ENCODE results near the gene OR1F1. TPM values are rescaled to one million over a fixed set of nuclear protein-coding genes. Genes with fewer than 3 reads are reported as not detected.

Gene OR1F1
- total RNA-seq, 1 experiment from 2014 or later: 0.44 TPM

DNA sequence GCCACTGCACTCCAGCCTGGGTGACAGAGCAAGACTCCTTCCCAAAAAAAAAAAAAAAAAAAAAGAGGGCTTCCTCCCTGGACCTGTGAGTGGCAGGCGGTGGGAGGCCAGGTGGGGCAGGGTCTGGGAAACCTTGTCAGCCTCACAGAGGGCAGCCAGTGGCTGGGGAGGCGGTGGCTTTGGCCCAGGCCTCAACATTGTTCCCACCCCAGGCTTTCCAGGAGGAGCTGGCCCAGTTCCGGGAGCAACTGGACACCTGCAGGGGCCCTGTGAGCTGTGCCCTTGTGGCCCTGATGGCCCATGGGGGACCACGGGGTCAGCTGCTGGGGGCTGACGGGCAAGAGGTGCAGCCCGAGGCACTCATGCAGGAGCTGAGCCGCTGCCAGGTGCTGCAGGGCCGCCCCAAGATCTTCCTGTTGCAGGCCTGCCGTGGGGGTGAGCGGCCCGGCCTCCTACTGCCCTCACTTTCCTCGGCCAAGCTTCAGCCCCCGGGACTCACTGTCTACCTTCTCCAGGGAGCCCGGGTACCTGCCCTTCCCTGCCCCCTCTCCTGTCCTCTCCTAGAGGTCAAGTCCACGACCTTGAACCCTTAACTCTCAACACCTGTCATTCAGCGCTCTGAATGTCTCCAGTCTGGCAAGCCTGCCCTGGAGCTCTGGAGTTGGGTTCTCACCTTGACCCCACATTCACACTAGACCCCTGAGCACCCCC lies 40.8 kb upstream of the OR1F1 start (continued):
- no peak for TF ChIP-seq ZNF263 (CRISPR knock-in tag; IDR thresholded peaks at IDR 0.05; ENCODE audit: low read depth)
- TF ChIP-seq, protein P1, sequence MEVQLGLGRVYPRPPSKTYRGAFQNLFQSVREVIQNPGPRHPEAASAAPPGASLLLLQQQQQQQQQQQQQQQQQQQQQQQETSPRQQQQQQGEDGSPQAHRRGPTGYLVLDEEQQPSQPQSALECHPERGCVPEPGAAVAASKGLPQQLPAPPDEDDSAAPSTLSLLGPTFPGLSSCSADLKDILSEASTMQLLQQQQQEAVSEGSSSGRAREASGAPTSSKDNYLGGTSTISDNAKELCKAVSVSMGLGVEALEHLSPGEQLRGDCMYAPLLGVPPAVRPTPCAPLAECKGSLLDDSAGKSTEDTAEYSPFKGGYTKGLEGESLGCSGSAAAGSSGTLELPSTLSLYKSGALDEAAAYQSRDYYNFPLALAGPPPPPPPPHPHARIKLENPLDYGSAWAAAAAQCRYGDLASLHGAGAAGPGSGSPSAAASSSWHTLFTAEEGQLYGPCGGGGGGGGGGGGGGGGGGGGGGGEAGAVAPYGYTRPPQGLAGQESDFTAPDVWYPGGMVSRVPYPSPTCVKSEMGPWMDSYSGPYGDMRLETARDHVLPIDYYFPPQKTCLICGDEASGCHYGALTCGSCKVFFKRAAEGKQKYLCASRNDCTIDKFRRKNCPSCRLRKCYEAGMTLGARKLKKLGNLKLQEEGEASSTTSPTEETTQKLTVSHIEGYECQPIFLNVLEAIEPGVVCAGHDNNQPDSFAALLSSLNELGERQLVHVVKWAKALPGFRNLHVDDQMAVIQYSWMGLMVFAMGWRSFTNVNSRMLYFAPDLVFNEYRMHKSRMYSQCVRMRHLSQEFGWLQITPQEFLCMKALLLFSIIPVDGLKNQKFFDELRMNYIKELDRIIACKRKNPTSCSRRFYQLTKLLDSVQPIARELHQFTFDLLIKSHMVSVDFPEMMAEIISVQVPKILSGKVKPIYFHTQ (CRISPR knock-in tag; IDR thresholded peaks at IDR 0.05): no peak
- no peak for TF ChIP-seq NFYB (CRISPR knock-in tag; conservative IDR thresholded peaks at IDR 0.05; ENCODE audit: low read depth)
- no peak for TF ChIP-seq USF1 (CRISPR knock-in tag; IDR thresholded peaks at IDR 0.05)
- no peak for TF ChIP-seq ZNF121 (CRISPR knock-in tag; IDR thresholded peaks at IDR 0.05)
- TF ChIP-seq RORB (CRISPR knock-in tag; IDR thresholded peaks at IDR 0.05): no peak
- no peak for TF ChIP-seq CDX4 (CRISPR knock-in tag; IDR thresholded peaks at IDR 0.05; ENCODE audit: borderline replicate concordance)
- TF ChIP-seq PRRX2 (CRISPR knock-in tag; IDR thresholded peaks at IDR 0.05): no peak
- TF ChIP-seq TEAD1 (CRISPR knock-in tag; IDR thresholded peaks at IDR 0.05): no peak

- peaks cover 7% of the 10 kb centered on the region for H3K4me1 Mint-ChIP-seq
- H3K9me3 Mint-ChIP-seq: no peaks in the 10 kb centered on the region
- POLR2A ChIA-PET: no interaction called here
- CTCF ChIA-PET: interaction anchor here (1.0 to 1.5 kb wide), 11 partner anchors 11 to 120 kb away, joined by 3 to 16 read pairs (median 4); partner anchors contain the start of gene ZNF213
- H3K4me3 Mint-ChIP-seq: no peak overlapping the region
- H3K36me3 Mint-ChIP-seq: no peaks in the 10 kb centered on the region
- no peak for TF ChIP-seq MXD4 (CRISPR knock-in tag; IDR thresholded peaks at IDR 0.05; ENCODE audit: borderline replicate concordance)
- no peak for TF ChIP-seq USF2 (CRISPR knock-in tag; IDR thresholded peaks at IDR 0.05)
- no peak for TF ChIP-seq ESRRA (CRISPR knock-in tag; IDR thresholded peaks at IDR 0.05; ENCODE audit: borderline replicate concordance)
- no peak for TF ChIP-seq FOXK1 (CRISPR knock-in tag; IDR thresholded peaks at IDR 0.05)
- TF ChIP-seq ZNF317 (CRISPR knock-in tag; IDR thresholded peaks at IDR 0.05; ENCODE audit: borderline replicate concordance, low read depth): no peak
- TF ChIP-seq ZNF532 (CRISPR knock-in tag; IDR thresholded peaks at IDR 0.05; ENCODE audit: borderline replicate concordance): no peak
- TF ChIP-seq, protein P1 (CRISPR knock-in tag; IDR thresholded peaks at IDR 0.05): no peak
- TF ChIP-seq SMAD4 (CRISPR knock-in tag; IDR thresholded peaks at IDR 0.05): no peak
- no peak for TF ChIP-seq CDX4 (CRISPR knock-in tag; IDR thresholded peaks at IDR 0.05; ENCODE audit: borderline replicate concordance)
- TF ChIP-seq ZNF263 (CRISPR knock-in tag; IDR thresholded peaks at IDR 0.05; ENCODE audit: low read depth): no peak
- TF ChIP-seq JAZF1 (CRISPR knock-in tag; IDR thresholded peaks at IDR 0.05): no peak
- no peak for DNase-seq (ENCODE audit: low spot score)
- no peak overlapping the region for H3K27ac Mint-ChIP-seq
- peaks cover 24% of the 10 kb centered on the region for H3K27me3 Mint-ChIP-seq (ENCODE audit: low read depth)
- no peak for ATAC-seq
Measured at GRCh38 chr16:3147757-3148104, 40.3 kb upstream of the OR1F1 start.

Measured in WTC11 (cell line).